Forelimb muscle (tissue), 1 donor: ENCODE data around the gene FHIT. TPM values are rescaled to one million over a fixed set of nuclear protein-coding genes. Genes with fewer than 3 reads are reported as not detected.

Source experiments
- DNase-seq: peaks from one replicate; pipeline ENCODE4 v3.0.0-alpha.2; 2013; ENCODE audit warnings: low read depth
- polyA plus RNA-seq: library from polyadenylated mRNA; unstranded; fragments of 120-200 nt; gene quantifications from one replicate; pipeline ENCODE4 v1.2.1, GENCODE V29; 2013; ENCODE audit not compliant: insufficient read length

The FHIT gene
- polyA plus RNA-seq: 7.1 TPM

- DNase-seq: peak; percentile 90
Measured at GRCh38 chr3:61251174-61251972, at the start of gene FHIT. TSS of gene FHIT (minus strand) at chr3:61251452.

GRCh38 chr3:61300786-61301185, 49.5 kb upstream of the FHIT start:
- no peak for DNase-seq

GRCh38 chr3:61300006-61300380, 48.7 kb upstream of the FHIT start:
- DNase-seq: no peak

GRCh38 chr3:61299343-61300005, 48.2 kb upstream of the FHIT start:
- no peak for DNase-seq

- DNase-seq: peak; percentile 40
Measured at GRCh38 chr3:61297821-61298220, 46.6 kb upstream of the FHIT start.

GRCh38 chr3:61288446-61288845, 37.2 kb upstream of the FHIT start:
- DNase-seq: no peak

- DNase-seq: no peak
Measured at GRCh38 chr3:61283876-61284275, 32.6 kb upstream of the FHIT start.

- DNase-seq: no peak
Measured at GRCh38 chr3:61278713-61279112, 27.5 kb upstream of the FHIT start.

GRCh38 chr3:61277411-61277810, 26.2 kb upstream of the FHIT start:
- DNase-seq: no peak

- no peak for DNase-seq
Measured at GRCh38 chr3:61269435-61269834, 18.2 kb upstream of the FHIT start.

GRCh38 chr3:61268644-61269043, 17.4 kb upstream of the FHIT start:
- DNase-seq: no peak

- DNase-seq: no peak
Measured at GRCh38 chr3:61264281-61264680, 13.0 kb upstream of the FHIT start.

GRCh38 chr3:61257148-61257547, 5.9 kb upstream of the FHIT start:
- DNase-seq: no peak

GRCh38 chr3:61253756-61254155, 2.5 kb upstream of the FHIT start:
- no peak for DNase-seq

GRCh38 chr3:61252836-61253235, 1.6 kb upstream of the FHIT start:
- DNase-seq: no peak

GRCh38 chr3:61250784-61251173, 473 bp downstream of the FHIT start:
- no peak for DNase-seq

GRCh38 chr3:61248496-61248895, 2.8 kb downstream of the FHIT start:
- no peak for DNase-seq

- no peak for DNase-seq
Measured at GRCh38 chr3:61247191-61247590, 4.1 kb downstream of the FHIT start.

- no peak for DNase-seq
Measured at GRCh38 chr3:61239871-61240270, 11.4 kb downstream of the FHIT start.

- no peak for DNase-seq
Measured at GRCh38 chr3:61237858-61238257, 13.4 kb downstream of the FHIT start.

- no peak for DNase-seq
Measured at GRCh38 chr3:61236556-61236955, 14.7 kb downstream of the FHIT start.

GRCh38 chr3:61233746-61234145, 17.5 kb downstream of the FHIT start:
- no peak for DNase-seq

- no peak for DNase-seq
Measured at GRCh38 chr3:61231693-61232092, 19.6 kb downstream of the FHIT start.
